WI38 (cell line): Measurements from ENCODE around the gene S100A3.
"Not testable (repeated sequence)": the region's sequence is repeated elsewhere in the genome, so short reads cannot be mapped to it uniquely, and the experiment has no call there.

Source experiments
- H3K4me3 ChIP-seq: 2 replicates; pipeline ENCODE4 v1.5.1; 2011; ENCODE audit warnings: low read depth, mild to moderate bottlenecking, control low read depth, low read length
- CTCF ChIP-seq: IDR thresholded peaks from 2 replicates; pipeline ENCODE4 v1.5.1; 2012; ENCODE audit warnings: low read depth, mild to moderate bottlenecking, control low read depth, low read length

The S100A3 gene

GRCh38 chr1:153586347-153586746 is 37.3 kb upstream of the S100A3 start:
- no peak overlapping the region for H3K4me3 ChIP-seq
- TF ChIP-seq CTCF: no peak

DNA sequence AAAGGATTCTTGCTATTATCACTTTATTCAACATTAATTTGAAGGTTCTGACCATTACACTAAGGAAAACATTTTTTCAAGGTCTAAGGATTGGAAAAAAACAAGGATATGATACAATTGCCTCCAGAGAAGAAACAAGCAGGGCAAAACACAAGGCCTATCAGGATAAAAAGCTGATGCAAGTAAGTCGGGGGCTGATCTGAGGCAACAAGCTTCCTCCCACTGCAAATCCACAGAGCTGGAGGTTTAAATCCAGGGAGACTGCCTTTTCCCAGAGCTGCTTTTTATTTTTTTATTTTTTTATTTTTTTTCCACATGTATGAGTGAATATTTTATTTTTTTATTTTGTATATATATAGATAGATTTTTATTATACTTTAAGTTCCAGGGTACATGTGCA is 35.9 kb upstream of the S100A3 start:
- no peak overlapping the region for H3K4me3 ChIP-seq
- TF ChIP-seq CTCF: no peak

DNA sequence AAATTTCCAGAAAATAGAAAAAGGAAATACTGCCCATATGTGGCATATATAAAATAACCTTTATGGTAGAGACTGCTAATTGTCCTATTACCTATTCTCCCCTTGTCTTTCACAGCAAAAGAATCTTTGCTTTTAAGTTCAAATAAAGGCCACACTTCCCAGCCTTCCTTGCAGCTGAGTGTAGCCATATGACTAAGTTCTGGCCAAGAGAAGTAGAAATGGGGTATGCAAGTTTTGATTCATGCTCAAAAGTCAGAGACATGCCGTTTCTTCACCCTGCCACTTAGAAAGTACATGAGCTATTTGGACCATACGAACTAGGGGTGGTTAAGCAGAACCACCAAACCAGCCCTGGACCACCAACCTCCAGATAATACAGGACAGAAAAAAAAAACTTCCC is 34.9 kb upstream of the S100A3 start:
- H3K4me3 ChIP-seq: no peak overlapping the region
- TF ChIP-seq CTCF: no peak

DNA sequence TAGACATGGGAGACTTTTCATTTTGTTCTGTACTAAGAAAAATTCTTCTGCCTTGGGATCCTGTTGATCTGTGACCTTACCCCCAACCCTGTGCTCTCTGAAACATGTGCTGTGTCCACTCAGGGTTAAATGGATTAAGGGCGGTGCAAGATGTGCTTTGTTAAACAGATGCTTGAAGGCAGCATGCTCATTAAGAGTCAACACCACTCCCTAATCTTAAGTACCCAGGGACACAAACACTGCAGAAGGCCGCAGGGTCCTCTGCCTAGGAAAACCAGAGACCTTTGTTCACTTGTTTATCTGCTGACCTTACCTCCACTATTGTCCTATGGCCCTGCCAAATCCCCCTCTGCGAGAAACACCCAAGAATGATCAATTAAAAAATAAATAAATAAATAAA is 34.5 kb upstream of the S100A3 start:
- H3K4me3 ChIP-seq: not testable (repeated sequence)

GRCh38 chr1:153582836-153583235 is 33.8 kb upstream of the S100A3 start:
- H3K4me3 ChIP-seq: not testable (repeated sequence)

GRCh38 chr1:153578936-153579335 is 29.9 kb upstream of the S100A3 start:
- no peak for TF ChIP-seq CTCF
- H3K4me3 ChIP-seq: no peak overlapping the region

- TF ChIP-seq CTCF: no peak
- no peak overlapping the region for H3K4me3 ChIP-seq
Observed at GRCh38 chr1:153578490-153578889, 29.4 kb upstream of the S100A3 start.

DNA sequence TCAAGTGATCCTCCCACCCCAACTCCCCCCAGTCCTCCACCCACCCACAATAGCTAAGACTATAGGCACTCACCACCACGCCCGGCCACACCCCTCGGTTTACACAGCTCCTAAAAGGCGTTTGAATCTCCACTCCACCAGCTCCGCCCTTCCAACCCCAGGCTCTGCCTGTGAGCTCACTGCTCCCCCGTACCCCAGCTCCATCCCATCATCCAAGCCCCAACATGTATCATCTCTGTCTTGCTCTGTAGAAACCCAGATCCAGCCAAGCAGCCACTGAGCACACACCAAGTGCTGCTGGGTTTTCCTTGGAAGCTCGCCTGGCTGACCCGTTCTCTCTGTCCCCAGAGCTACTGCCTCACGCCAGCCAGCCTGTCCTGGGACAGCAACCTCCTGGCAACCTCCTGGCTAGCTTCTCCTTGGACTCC is 28.6 kb upstream of the S100A3 start:
- no peak overlapping the region for H3K4me3 ChIP-seq
- TF ChIP-seq CTCF: no peak

DNA sequence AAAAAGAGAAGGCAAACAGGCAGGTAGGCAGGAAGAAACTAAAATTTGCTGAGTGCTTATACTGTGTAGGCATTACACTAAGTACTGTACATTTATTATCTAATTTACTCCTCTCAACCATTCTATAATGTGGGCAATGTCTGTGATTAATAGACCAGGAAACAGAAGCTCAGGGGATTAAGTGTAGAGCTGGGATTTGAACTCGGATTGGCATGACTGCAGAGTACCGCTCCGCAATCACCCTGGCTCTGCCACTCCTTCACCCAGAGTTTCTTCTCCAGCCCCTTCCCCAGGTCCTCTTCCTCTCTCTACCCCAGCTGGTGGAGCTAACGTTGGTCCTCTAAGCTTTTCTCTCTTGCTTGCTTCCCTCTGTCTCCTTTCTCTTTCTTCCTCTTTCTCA is 28.1 kb upstream of the S100A3 start:
- no peak for TF ChIP-seq CTCF
- H3K4me3 ChIP-seq: no peak overlapping the region

GRCh38 chr1:153575497-153575896 is 26.4 kb upstream of the S100A3 start:
- H3K4me3 ChIP-seq: not testable (repeated sequence)

- not testable (repeated sequence) for H3K4me3 ChIP-seq
Observed at GRCh38 chr1:153575081-153575491, 26.0 kb upstream of the S100A3 start.
